Lower leg skin (tissue), 3 donors: ENCODE results near the gene WHRN.

Experiments
- CTCF ChIP-seq, 3 donors: fragments of 450-650 bp; IDR thresholded peaks; one replicate each; pipeline ENCODE4 v1.5.1; 2016; ENCODE audit warnings: antibody characterized with exemption in 3 of 3, mild to moderate bottlenecking in 3 of 3, moderate library complexity in 2 of 3
- POLR2A ChIP-seq, 2 donors: fragments of 450-650 bp; IDR thresholded peaks; one replicate each; pipeline ENCODE4 v1.6.1; 2016 to 2017; ENCODE audit warnings: antibody characterized with exemption in 2 of 2, mild to moderate bottlenecking in 1 of 2, moderate library complexity in 1 of 2

GRCh38 chr9:114450833-114451706 is 54.2 kb downstream of the WHRN start:
- TF ChIP-seq CTCF (IDR thresholded peaks at IDR 0.05) (no peak), POLR2A (IDR thresholded peaks at IDR 0.05) (no peak)
